ENCODE results near the gene PTK6.

PTK6 gene

GRCh38 chr20:63558804-63559484 is 21.8 kb upstream of the PTK6 start:
- H3K4me3 ChIP-seq (ENCODE audit: low read length) = no peak overlapping the region
- no peak for TF ChIP-seq CTCF (conservative IDR thresholded peaks at IDR 0.05; ENCODE audit: low read depth, low read length)
- no peak for DNase-seq (ENCODE audit: low read depth)

GRCh38 chr20:63557481-63557891 is 20.3 kb upstream of the PTK6 start:
- no peak for TF ChIP-seq CTCF (conservative IDR thresholded peaks at IDR 0.05; ENCODE audit: low read depth, low read length)
- no peak overlapping the region for H3K4me3 ChIP-seq (ENCODE audit: low read length)
- no peak for DNase-seq (ENCODE audit: low read depth)

GRCh38 chr20:63556873-63557478 is 19.8 kb upstream of the PTK6 start:
- no peak overlapping the region for H3K4me3 ChIP-seq (ENCODE audit: low read length)
- no peak for TF ChIP-seq CTCF (conservative IDR thresholded peaks at IDR 0.05; ENCODE audit: low read depth, low read length)
- DNase-seq (ENCODE audit: low read depth) = no peak

GRCh38 chr20:63555661-63556381 is 18.6 kb upstream of the PTK6 start:
- TF ChIP-seq CTCF (conservative IDR thresholded peaks at IDR 0.05; ENCODE audit: low read depth, low read length) = no peak

GRCh38 chr20:63554361-63555278 is 17.4 kb upstream of the PTK6 start:
- no peak for TF ChIP-seq CTCF (conservative IDR thresholded peaks at IDR 0.05; ENCODE audit: low read depth, low read length)
- no peak for DNase-seq (ENCODE audit: low read depth)
- H3K4me3 ChIP-seq (ENCODE audit: low read length) = peak overlapping the region; percentile 60

More at GRCh38 chr20:63555661-63556381, 18.6 kb upstream of the PTK6 start:
- DNase-seq (ENCODE audit: low read depth) = no peak
- no peak overlapping the region for H3K4me3 ChIP-seq (ENCODE audit: low read length)

- H3K4me3 ChIP-seq (ENCODE audit: low read length) = peak within 1 kb of the TSS; percentile 60
- no peak for DNase-seq (ENCODE audit: low read depth)
- TF ChIP-seq CTCF (conservative IDR thresholded peaks at IDR 0.05; ENCODE audit: low read depth, low read length) = no peak
These were observed 16.7 kb upstream of the PTK6 start, which contains the start of gene FNDC11 for GRCh38 chr20:63553933-63554290. TSS of gene FNDC11 (plus strand) at chr20:63554159. CDS start at chr20:63555664, 1,505 bp downstream.
